Right forelimb (tissue), 1 donor: Measurements from ENCODE around the gene ZNRF2.
A peak's percentile ranks its signal among the peaks of the same experiment; 100 is the strongest.

Source experiments
- DNase-seq: peaks from one replicate; pipeline ENCODE4 v3.0.0-alpha.2; 2018

The ZNRF2 gene

GRCh38 chr7:30284298-30285066, at the start of gene ZNRF2:
ZNRF2 (plus strand) TSS chr7:30284597; CDS start chr7:30285358, 761 bp downstream.
- peak; percentile 96 for DNase-seq

DNA sequence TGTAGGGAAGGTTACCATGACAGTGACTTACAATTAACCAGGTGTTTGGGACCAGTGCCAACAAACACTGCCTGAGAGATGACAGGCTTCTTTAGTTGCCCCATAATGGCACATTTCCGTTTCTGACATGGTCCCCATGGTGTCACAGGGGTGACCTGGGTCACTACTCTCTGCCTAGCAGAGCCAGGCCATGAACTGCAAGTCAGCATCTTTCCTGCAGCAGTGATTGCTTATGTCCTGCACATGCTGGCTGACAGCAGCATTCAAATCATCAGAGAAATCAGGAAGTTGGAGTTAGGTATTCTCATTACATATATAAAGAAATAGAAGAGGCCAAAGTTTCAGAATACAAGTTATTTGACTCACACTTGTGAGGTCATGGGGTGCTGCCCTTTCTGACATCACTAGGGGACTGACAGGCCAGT, 47.1 kb upstream of the ZNRF2 start:
- no peak for DNase-seq

GRCh38 chr7:30238721-30239441, 45.5 kb upstream of the ZNRF2 start:
- DNase-seq, result no peak

GRCh38 chr7:30240106-30240800, 44.1 kb upstream of the ZNRF2 start:
- DNase-seq, result no peak

GRCh38 chr7:30241767-30242166, 42.6 kb upstream of the ZNRF2 start:
- DNase-seq, result no peak

- DNase-seq, result no peak
Observed at GRCh38 chr7:30244340-30244739, 40.1 kb upstream of the ZNRF2 start.

DNA sequence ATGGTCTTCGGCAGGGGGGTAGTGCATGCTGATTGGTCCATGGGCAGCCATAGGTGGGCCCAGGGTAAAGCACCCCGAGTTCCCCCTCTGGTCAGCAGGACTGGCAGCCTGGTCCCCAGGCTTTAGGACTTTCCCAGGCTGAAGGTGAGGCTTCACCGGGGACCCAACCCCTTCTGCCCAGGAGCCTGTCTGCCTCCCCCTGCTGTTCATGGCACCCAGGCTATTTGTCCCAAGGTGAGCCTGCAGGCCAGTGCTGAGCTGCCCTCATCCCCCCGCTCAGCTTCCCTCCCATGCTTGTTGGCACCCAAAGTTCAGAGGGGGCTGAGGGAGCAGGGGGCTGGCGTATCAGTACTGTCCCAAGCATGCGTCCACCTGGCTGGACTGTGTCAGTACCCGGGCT, 38.5 kb upstream of the ZNRF2 start:
- DNase-seq, result no peak

DNA sequence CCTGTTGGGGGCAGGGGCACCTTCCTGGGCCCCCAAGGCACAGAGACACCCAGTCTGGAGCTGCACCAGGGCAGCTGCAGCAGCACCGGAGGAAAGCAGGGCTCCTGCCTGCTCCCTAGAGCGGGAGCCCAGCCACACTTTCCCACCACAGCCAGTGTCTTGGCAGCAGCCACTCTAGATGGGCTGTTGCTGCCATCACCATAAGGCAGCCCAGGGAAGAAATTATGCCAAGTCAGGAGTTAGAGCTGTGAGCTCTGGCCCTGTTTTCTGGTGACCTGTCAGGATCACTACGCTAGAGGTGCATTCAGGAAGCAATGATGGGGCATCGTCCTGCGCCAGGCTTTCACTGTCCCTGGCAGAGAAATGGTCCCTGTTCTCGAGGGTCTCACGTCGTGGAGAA, 38.0 kb upstream of the ZNRF2 start:
- no peak for DNase-seq

GRCh38 chr7:30247541-30248401, 36.6 kb upstream of the ZNRF2 start:
- no peak for DNase-seq

DNA sequence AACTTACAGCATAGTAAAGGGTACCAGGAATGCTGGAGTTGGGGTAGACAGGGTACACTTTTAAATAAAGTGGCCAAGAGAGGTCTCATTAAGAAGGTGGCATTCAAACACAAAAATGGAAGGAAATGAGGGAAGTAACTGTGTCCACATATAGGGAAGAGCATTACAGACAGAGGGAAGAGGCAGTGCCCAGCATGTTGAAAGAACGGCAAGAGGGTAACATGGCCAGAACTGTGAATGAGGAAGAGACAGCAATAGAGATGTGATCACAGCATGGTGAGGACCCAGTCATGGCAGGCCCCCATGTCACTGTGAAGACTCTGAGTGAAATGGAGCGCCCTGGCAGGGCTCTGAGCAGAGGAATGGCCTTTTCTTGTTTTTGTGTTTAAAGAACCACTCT, 35.1 kb upstream of the ZNRF2 start:
- no peak for DNase-seq

DNA sequence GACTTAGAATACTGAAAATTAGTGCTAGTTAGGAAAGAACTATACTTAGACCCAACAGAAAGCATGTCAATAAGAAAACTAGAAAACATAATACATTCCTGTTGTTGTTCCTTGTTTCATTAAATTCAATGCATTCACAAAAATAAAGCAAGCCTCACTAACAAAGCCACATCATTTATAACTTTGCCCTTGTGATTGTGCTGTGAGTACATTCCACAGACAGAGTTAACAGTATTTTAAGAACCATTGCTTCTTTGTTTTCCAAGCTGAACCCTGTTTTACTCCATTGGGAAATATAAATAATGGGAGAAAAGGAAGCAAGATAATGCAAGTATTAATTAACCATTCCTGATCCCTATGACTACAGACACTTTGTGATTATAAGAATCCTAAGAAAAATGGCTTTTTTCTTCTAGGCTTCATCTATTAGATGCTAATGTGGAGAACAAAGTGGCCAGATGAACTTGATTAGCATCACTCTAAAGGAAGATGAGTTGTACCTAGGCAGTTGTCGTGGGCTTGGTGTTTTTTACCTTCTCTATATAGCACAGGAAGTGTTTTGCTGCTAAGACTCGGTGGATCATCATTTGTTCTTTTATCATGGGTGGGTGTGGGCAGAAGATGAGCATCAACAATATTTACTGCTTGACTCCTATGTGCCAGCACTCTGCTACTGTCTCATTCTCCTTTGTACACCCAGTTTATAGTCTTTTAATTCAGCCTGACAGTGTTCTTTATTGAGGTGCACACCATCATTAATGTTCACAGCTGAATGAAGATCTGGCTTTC, 34.2 kb upstream of the ZNRF2 start:
- DNase-seq, result no peak

DNA sequence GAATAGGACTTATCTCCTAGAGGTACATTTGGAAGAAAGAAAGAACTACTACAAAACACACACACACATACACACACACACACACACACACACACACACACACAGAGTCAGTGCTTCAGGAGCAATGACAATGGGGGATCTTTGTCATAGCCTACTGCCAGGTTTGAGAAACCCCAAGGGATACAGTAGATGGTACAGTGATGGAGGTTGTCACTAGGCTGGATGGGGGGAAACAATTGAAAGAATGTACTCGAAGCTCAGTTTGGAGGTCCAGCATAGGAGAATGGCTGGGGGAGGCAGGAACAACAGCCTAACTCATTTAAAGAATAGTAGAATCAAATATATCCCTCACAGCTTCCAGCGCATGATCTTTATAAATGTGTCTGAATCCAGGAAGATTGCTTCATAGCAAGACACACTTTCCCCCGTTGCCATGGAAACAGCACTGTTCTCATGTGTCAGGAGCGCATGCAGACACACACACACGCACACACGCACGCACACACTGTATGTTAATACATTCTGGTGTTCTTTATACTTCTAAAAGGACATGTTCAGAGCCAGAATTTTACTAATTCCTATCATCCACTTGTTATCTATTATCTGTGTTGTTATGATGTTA, 32.6 kb upstream of the ZNRF2 start:
- no peak for DNase-seq

DNA sequence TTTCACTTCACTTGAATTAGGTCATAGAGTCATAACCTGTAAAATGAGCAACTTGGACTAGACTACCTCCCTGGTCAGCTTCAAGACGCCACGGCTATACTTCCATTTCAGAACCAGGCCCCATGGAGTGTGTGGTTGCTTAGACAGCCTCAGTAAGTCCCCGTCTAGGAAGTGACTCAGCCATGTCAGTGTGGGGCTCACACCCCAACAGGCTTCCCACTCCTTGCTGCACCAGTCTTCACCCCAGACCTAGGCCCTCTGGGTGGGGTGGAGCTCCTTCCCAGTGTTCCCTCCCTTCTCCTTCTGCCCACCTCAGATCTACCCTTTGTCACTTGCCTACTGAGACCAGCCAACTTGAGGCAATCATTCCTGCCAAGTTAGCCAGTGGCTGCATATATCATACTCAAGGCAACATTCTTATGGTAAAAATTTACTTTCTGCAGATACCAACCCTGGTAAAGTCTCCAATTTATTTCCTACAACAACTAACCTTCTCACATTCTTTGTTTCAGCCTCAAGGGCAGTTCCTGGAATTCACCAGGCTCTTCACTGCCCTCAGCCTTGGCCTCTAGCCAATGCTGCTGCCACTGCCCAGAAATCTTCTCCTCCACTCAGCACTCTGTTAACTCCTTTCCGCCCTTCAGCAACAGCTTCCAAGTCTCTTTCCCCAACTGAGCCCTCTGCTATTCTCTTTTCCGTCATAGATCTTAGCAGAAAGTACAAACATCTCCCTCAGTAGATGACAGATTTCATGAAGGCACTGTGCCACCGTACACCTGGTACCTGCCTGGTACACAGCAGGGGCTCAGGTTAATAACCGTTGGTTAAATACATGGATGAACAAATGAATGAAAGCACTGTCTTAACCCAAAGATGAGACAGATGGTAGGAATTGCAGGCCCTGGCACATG, 31.3 kb upstream of the ZNRF2 start:
- DNase-seq, result no peak

DNA sequence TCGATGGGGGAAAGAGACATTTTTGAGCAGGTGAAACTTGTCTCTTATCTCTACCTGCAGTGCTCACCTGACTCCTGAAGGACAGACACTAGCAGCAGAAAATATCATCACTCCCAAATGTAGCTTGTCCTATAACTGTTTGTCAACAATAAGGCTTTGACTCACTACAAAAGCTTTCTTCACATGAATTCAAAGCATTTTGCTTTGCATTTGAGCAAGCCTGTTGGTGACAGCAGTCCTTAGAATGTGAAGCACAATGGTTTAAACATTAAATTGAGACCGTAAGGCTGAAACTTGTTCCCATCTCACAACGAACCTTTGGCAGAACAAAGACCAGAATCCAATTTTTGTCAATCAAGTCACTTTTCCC, 30.6 kb upstream of the ZNRF2 start:
- no peak for DNase-seq

- DNase-seq, result no peak
Observed at GRCh38 chr7:30254248-30254647, 30.1 kb upstream of the ZNRF2 start.

- no peak for DNase-seq
Observed at GRCh38 chr7:30254717-30255063, 29.7 kb upstream of the ZNRF2 start.

DNA sequence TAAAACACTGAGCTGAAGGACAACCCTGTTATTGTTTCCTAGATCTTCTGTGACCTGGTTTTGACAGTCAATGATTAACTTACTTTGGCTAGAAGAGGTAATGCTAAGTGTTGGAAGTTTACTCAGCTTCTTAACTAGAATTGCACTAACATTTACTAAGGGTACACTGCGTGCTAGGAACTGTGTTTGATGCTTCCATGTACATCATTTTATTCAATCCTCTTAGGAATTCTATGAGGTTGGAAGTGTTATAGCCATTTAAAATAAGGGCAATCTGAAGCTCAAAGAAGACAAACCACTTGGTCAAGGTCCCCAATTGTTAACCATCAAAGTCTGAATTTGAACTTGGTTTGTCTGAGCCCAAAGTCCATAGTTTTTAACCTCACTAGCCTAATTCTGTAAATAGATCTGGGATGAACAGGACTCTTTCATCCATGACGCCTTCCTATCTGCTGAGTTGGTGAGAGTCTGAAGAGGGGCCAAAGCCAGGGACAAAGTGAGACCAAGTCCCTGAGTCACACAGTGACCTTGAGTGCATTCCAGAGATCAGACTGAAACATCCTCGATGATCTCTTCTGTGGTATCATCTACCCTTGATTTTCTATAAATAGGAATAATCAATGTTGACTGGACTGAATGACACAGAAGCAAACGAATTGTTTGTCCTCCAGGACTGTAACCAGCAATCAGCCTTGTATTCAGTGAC, 29.2 kb upstream of the ZNRF2 start:
- DNase-seq, result no peak

DNA sequence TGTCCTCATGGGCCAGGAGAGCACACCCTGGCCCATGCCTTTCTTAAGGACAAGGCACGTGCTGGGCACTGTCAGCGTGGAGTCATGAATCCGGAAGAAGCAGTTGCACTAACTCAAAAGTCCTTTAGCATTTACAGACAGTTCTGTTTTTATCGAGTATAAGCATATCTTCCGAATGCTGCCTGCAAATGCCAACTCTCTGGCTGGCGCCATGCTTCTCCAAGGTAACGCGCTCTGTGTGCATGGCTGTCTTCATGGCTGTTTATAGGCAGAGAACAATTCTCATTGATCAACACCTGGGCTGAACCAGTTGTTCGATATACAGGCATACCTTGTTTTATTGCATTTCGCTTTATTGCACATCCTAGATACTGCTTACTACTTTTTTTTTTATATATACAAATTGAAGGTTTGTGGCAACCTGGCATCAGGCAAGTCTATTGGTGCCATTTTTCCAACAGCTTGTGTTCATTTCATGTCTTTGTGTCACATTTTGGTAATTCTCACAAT, 28.0 kb upstream of the ZNRF2 start:
- no peak for DNase-seq

- DNase-seq, result no peak
Observed at GRCh38 chr7:30260246-30260768, 24.1 kb upstream of the ZNRF2 start.
